Measurements from ENCODE around the gene HOPX. TPM values are rescaled to one million over a fixed set of nuclear protein-coding genes. Genes with fewer than 3 reads are reported as not detected.
"Not testable (repeated sequence)": the region's sequence is repeated elsewhere in the genome, so short reads cannot be mapped to it uniquely, and the experiment has no call there.

The HOPX gene
- total and polyA plus RNA-seq, 5 experiments from 2014 or later = 5.0 to 183 (median 6.9) TPM

DNA sequence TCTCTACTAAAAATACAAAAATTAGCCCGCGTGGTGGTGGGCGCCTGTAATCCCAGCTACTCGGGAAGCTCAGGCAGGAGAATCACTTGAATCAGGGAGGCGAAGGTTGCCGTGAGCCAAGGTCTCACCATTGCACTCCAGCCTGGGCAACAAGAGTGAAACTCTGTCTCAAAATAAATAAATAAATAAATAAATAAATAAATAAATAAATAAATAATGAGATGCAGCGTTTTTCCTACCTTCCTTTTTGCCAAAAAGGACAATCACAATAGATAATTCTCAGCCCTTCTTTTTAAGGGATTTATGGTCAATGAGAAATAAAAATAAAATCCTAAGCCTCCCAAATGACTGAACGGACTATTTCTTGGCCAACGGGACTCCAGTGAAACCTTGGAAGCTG lies 46.1 kb downstream of the HOPX start:
- DNase-seq, H3K36me3 Mint-ChIP-seq, ATAC-seq, H3K27me3 Mint-ChIP-seq, H3K4me3 Mint-ChIP-seq, H3K4me1 Mint-ChIP-seq, H3K9me3 Mint-ChIP-seq, POLR2A ChIA-PET, H3K27ac Mint-ChIP-seq: not testable (repeated sequence)

DNA sequence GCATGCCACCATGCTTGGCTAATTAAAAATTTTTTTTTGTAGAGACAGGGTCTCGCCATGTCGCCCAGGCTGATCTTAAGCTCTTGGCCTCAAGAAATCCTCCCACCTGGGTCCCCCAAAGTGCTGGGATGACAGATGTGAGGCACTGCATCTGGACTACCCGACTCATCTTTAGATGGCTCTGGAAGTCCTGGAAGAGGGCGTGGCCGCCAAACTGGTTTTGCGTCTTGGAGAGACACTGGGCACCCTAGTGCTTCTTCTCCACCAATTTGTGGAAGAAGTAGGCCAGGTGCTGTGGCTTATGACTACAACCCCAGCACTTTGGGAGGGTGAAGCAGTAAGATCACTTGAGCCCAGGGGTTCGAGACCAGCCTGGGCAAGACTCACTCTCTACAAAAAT lies 47.6 kb downstream of the HOPX start:
- ATAC-seq = no peak
- Mint-ChIP-seq H3K27me3 (no peaks in the 10 kb centered on the region), H3K4me3 (no peak overlapping the region), H3K36me3 (peaks cover 0 to 4% (median 2%) of the 10 kb centered on the region in 3 donors), H3K4me1 (no peaks in the 10 kb centered on the region), H3K9me3 (peaks cover 0 to 4% (median 0%) of the 10 kb centered on the region in 9 donors), H3K27ac (no peak overlapping the region)
- POLR2A ChIA-PET = no interaction called here
- no peak for DNase-seq

DNA sequence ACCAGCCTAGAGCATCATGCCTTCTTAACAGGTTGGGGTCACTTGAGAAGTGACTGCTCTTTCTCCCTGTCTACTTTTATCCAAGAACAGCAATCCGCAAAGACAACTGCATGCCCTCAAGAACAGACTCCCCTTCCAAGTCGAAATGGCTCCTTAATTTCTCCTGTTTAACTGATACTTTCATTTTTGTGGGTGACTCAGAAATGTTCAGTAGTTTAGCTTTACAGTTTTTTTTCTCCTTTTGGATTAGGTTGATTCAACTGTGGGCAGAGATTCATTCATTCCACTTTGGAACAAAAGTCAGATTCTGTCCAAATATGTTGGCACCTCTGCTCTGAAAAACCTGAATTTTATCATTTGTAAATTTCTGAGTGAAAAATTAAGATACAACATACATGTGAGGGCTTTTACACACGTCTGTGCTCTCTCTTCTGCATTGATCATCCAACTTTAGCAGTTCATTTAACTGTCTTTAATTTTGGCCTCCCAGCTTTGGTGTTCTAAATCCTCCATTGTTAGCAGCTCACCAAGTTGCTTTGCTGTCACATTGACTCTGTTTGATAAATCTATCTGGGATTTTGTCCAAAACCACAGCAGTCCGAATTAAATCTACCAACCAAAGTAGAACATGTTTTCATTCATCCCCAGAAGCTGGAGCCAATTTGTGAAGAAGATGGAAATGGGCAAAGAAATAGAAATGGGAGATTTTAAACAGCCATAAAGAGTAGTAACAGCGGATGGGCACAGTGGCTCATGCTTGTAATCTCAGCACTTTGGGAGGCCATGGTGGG lies 50.0 kb downstream of the HOPX start:
- POLR2A ChIA-PET = no interaction called here
- Mint-ChIP-seq H3K4me3 (no peak overlapping the region), H3K27me3 (no peaks in the 10 kb centered on the region), H3K27ac (peak overlapping the region in 1 of 10 donors; percentile 53), H3K9me3 (peaks cover 0 to 16% (median 8%) of the 10 kb centered on the region in 9 donors), H3K36me3 (peaks cover 0 to 7% (median 3%) of the 10 kb centered on the region in 3 donors), H3K4me1 (peaks cover 0 to 5% (median 0%) of the 10 kb centered on the region in 4 donors)
- no peak for ATAC-seq
- DNase-seq = no peak

GRCh38 chr4:56628592-56628991 lies 52.5 kb downstream of the HOPX start:
- Mint-ChIP-seq H3K4me3 (no peak overlapping the region), H3K4me1 (peaks cover 0 to 5% (median 0%) of the 10 kb centered on the region in 4 donors), H3K9me3 (peaks cover 0 to 36% (median 25%) of the 10 kb centered on the region in 9 donors), H3K27ac (no peak overlapping the region), H3K27me3 (no peaks in the 10 kb centered on the region), H3K36me3 (peaks cover 0 to 22% (median 17%) of the 10 kb centered on the region in 3 donors)
- no peak for DNase-seq
- no peak for ATAC-seq
- POLR2A ChIA-PET = no interaction called here

DNA sequence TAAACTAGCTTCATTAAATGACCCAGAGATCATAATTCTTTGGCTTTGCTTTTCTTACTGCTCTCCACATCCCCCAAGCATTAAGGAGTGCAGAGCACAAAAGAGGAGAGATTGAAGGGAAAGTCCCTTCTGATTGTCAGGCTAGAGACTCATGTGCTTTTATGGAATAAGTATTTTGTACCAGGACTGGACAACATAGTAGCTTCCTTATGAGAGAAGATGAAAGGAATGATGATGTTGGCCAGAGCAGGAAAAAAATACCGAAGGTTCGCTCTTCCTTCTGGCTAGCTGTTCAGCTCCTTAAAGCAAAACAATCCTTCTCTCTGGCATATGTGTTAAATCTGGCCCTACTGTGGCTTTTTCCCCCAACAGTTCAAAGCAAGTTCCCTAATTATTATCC lies 53.1 kb downstream of the HOPX start:
- Mint-ChIP-seq H3K27me3 (no peaks in the 10 kb centered on the region), H3K9me3 (peaks cover 0 to 40% (median 29%) of the 10 kb centered on the region in 9 donors), H3K36me3 (peaks cover 0 to 22% (median 18%) of the 10 kb centered on the region in 3 donors), H3K4me1 (peaks cover 0 to 5% (median 0%) of the 10 kb centered on the region in 4 donors), H3K27ac (no peak overlapping the region), H3K4me3 (no peak overlapping the region)
- POLR2A ChIA-PET = no interaction called here
- ATAC-seq = no peak
- no peak for DNase-seq

GRCh38 chr4:56627375-56627774 lies 53.7 kb downstream of the HOPX start:
- ATAC-seq = no peak

GRCh38 chr4:56626963-56627362 lies 54.1 kb downstream of the HOPX start:
- peaks cover 0 to 5% (median 0%) of the 10 kb centered on the region in 4 donors for H3K4me1 Mint-ChIP-seq
- H3K36me3 Mint-ChIP-seq = peaks cover 0 to 22% (median 18%) of the 10 kb centered on the region in 3 donors
- no peaks in the 10 kb centered on the region for H3K27me3 Mint-ChIP-seq
- H3K9me3 Mint-ChIP-seq = peaks cover 0 to 40% (median 29%) of the 10 kb centered on the region in 9 donors
- H3K4me3 Mint-ChIP-seq = no peak overlapping the region
- no peak overlapping the region for H3K27ac Mint-ChIP-seq
- POLR2A ChIA-PET = interaction anchor here (0.6 kb wide), 1 partner anchor 27 kb away, joined by 4 read pairs; no protein-coding TSS in a partner anchor
- no peak for ATAC-seq
- DNase-seq = no peak

More at GRCh38 chr4:56627375-56627774, 53.7 kb downstream of the HOPX start:
- POLR2A ChIA-PET = interaction anchor here (0.6 kb wide), 1 partner anchor 28 kb away, joined by 4 read pairs; no protein-coding TSS in a partner anchor
- Mint-ChIP-seq H3K4me3 (no peak overlapping the region), H3K36me3 (peaks cover 0 to 22% (median 18%) of the 10 kb centered on the region in 3 donors), H3K27ac (no peak overlapping the region), H3K4me1 (peaks cover 0 to 5% (median 0%) of the 10 kb centered on the region in 4 donors), H3K9me3 (peaks cover 0 to 40% (median 29%) of the 10 kb centered on the region in 9 donors), H3K27me3 (no peaks in the 10 kb centered on the region)
- no peak for DNase-seq

DNA sequence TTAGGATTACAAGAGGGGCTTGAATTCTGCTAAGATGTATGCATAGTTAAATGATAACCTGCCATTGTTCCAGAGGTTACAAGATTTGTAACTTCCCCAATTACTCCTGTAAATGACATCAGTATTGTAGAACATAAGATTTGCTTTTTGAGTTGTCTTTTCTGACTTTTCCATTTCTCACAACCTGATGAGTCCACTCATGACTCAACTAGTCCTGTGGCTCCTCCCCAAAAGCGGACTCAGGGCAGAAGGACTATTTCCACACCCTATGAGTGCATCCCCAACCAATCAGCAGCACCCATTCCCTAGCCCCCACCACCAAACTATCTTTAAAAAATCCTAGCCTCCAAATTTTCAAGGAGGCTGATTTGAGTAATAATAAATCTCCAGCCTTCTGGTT lies 54.7 kb downstream of the HOPX start:
- H3K4me1 Mint-ChIP-seq = peaks cover 0 to 5% (median 0%) of the 10 kb centered on the region in 4 donors
- no peaks in the 10 kb centered on the region for H3K27me3 Mint-ChIP-seq
- no peak overlapping the region for H3K4me3 Mint-ChIP-seq
- POLR2A ChIA-PET = no interaction called here
- H3K27ac Mint-ChIP-seq = no peak overlapping the region
- ATAC-seq (no peak), DNase-seq (no peak)
- peaks cover 0 to 22% (median 18%) of the 10 kb centered on the region in 3 donors for H3K36me3 Mint-ChIP-seq
- H3K9me3 Mint-ChIP-seq = peaks cover 0 to 40% (median 29%) of the 10 kb centered on the region in 9 donors

GRCh38 chr4:56622176-56622575 lies 58.9 kb downstream of the HOPX start:
- Mint-ChIP-seq H3K36me3 (peaks cover 0 to 19% (median 18%) of the 10 kb centered on the region in 3 donors), H3K4me1 (peaks cover 0 to 2% (median 0%) of the 10 kb centered on the region in 4 donors), H3K27me3 (peaks cover 0 to 3% (median 0%) of the 10 kb centered on the region in 5 donors), H3K4me3 (no peak overlapping the region), H3K9me3 (peaks cover 0 to 38% (median 26%) of the 10 kb centered on the region in 9 donors), H3K27ac (no peak overlapping the region)
- DNase-seq (no peak), ATAC-seq (no peak)
- POLR2A ChIA-PET = no interaction called here

DNA sequence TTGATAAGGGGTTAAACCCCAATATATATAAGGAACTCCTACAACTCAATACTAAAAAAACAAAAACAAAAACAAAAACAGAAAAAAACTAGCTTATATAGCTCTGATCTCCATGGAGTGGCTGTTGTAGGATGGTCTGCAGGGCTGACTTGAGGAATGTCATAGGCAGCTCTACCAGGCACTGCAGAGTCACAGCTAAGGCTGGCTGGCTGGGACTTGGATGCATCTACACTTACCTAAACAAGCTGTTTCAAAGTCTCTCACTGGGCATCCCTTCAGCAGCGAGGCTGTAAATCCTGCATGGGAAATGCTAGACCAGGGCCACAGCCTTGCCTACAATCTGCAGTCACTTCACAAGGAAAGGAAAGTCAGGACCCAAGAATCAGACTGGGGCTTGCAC lies 61.3 kb downstream of the HOPX start:
- H3K4me3 Mint-ChIP-seq = no peak overlapping the region
- ATAC-seq = no peak
- no peaks in the 10 kb centered on the region for H3K4me1 Mint-ChIP-seq
- H3K27me3 Mint-ChIP-seq = peaks cover 0 to 3% (median 0%) of the 10 kb centered on the region in 5 donors
- peaks cover 0 to 7% (median 5%) of the 10 kb centered on the region in 3 donors for H3K36me3 Mint-ChIP-seq
- H3K27ac Mint-ChIP-seq = no peak overlapping the region
- no peak for DNase-seq
- POLR2A ChIA-PET = no interaction called here
- peaks cover 0 to 14% (median 9%) of the 10 kb centered on the region in 9 donors for H3K9me3 Mint-ChIP-seq

DNA sequence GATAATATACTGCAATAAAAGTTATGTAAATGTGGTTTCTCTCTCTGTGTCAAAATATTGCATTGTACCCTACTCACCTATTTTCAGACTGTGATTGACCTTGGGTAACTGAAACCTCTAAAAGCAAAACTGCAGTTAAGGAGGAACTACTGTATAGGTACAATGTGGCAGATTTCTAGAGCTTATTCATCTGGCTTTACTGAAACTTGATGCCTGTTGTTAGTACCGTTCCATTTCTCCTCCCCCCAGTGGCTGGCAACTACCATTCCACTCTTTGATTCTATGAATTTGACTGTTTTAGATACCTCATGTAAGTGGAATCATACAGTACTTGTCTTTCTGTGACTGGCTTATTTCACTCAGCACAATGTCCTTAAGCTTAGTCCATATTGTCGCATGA lies 61.9 kb downstream of the HOPX start:
- ATAC-seq (no peak), DNase-seq (no peak)
- Mint-ChIP-seq H3K27ac (no peak overlapping the region), H3K4me3 (no peak overlapping the region), H3K27me3 (peaks cover 0 to 3% (median 0%) of the 10 kb centered on the region in 5 donors), H3K9me3 (peaks cover 0 to 10% (median 6%) of the 10 kb centered on the region in 9 donors), H3K4me1 (no peaks in the 10 kb centered on the region), H3K36me3 (peaks cover 0 to 7% (median 5%) of the 10 kb centered on the region in 3 donors)
- POLR2A ChIA-PET = no interaction called here

DNA sequence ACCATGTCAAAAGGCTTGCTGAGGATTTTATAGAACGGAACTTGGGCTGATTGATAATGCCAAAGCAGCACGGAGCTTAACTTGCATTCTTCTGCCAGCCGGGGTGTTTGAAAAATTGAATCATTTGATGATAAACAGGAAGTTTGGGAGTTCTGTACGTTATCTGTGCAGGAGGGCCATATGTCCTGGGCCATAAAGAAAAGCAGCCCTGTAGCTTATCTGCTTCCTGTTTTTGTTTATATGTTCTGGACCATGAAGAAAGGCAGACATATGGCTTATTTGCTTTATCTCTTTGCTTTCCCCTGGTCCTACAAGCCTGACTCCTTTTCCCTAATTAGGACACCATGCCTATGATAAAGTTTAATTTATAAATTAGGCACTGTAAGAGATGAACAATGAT lies 62.4 kb downstream of the HOPX start:
- POLR2A ChIA-PET = no interaction called here
- Mint-ChIP-seq H3K9me3 (peaks cover 0 to 5% (median 2%) of the 10 kb centered on the region in 9 donors), H3K27me3 (peaks cover 0 to 3% (median 0%) of the 10 kb centered on the region in 5 donors)

GRCh38 chr4:56613101-56613862 lies 67.8 kb downstream of the HOPX start:
- Mint-ChIP-seq H3K4me1 (no peaks in the 10 kb centered on the region), H3K4me3 (no peak overlapping the region), H3K27me3 (peaks cover 0 to 9% (median 3%) of the 10 kb centered on the region in 5 donors), H3K27ac (no peak overlapping the region), H3K36me3 (no peaks in the 10 kb centered on the region), H3K9me3 (peaks cover 0 to under 1% (median 0%) of the 10 kb centered on the region in 9 donors)
- ATAC-seq (no peak), DNase-seq (no peak)
- POLR2A ChIA-PET = no interaction called here

More for the DNA sequence above, 62.4 kb downstream of the HOPX start:
- Mint-ChIP-seq H3K36me3 (peaks cover 0 to 3% (median under 1%) of the 10 kb centered on the region in 3 donors), H3K4me1 (no peaks in the 10 kb centered on the region), H3K27ac (no peak overlapping the region), H3K4me3 (no peak overlapping the region)
- DNase-seq = no peak
- no peak for ATAC-seq

Data from naive thymus-derived CD8-positive, alpha-beta T cell (primary cell).